Duodenal mucosa (tissue), 2 donors: Measurements from ENCODE around the gene UBR4.

Source experiments
- H3K27ac ChIP-seq: one replicate; pipeline ENCODE4 v1.7.0; 2013; ENCODE audit warnings: low read depth, low read length
- H3K27me3 ChIP-seq, 2 donors: one replicate each; pipeline ENCODE4 v1.7.0; 2013; ENCODE audit warnings: low read length in 2 of 2, control low read depth in 1 of 2; ENCODE audit not compliant: insufficient read depth in 2 of 2, control insufficient read depth in 1 of 2
- H3K36me3 ChIP-seq, 2 donors: one replicate each; pipeline ENCODE4 v1.7.0; 2013; ENCODE audit warnings: low read length in 2 of 2, control low read depth in 1 of 2; ENCODE audit not compliant: insufficient read depth in 2 of 2, control insufficient read depth in 1 of 2
- H3K4me1 ChIP-seq, 2 donors: one replicate each; pipeline ENCODE4 v1.7.0; 2013; ENCODE audit warnings: low read length in 2 of 2, control low read depth in 1 of 2; ENCODE audit not compliant: insufficient read depth in 2 of 2, control insufficient read depth in 1 of 2
- H3K4me3 ChIP-seq, 2 donors: one replicate each; pipeline ENCODE4 v1.7.0; 2013; ENCODE audit warnings: low read length in 2 of 2, low read depth in 1 of 2
- H3K9ac ChIP-seq, 2 donors: one replicate each; pipeline ENCODE4 v1.7.0; 2013; ENCODE audit warnings: low read length in 2 of 2, low read depth in 1 of 2
- H3K9me3 ChIP-seq, 2 donors: one replicate each; pipeline ENCODE4 v1.7.0; 2013; ENCODE audit warnings: low read length in 2 of 2, control low read depth in 1 of 2; ENCODE audit not compliant: control insufficient read depth in 1 of 2

Gene UBR4

DNA sequence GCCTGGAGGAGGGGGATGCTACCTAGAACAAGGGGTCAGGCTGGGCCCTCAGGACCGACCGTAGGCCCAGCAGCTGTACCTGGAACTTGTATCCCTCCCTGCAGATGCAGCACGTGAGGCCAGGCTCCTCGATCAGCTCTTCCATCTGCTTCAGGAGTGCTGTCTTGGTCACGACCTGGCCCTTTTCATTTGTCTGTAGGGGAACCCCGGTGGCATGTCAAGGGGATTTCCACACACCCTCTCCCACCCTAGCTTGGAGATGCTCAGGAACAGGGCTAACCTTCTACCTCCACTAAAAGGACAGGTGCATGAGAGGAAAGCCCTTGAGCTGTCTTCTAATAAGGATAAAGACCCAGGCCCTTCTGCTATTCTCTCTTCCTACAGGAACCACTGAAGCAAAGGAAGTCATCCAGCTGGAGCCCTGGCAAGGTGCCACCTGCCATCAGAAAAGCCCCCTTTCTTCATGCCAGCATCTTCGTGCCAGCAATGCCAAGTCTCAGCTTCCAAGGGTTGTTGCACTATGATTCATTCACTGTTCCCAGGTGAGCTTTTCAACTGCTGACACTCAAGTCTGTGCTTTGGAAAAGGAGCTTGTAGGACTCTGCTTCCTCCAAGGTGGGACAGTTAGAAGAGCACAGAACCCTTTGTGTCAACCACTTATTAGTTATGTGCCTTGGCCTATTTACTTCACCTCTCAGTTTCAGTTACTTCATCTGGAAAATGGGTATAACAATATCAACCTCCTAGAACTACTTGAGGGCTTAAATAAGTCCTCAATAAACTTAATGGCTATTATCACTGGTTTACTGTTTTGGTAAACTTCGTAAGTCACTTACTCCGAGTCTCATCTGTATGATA is 122.1 kb downstream of the UBR4 start:
- no peaks in the 10 kb centered on the region for H3K27me3 ChIP-seq
- H3K9me3 ChIP-seq: no peaks in the 10 kb centered on the region
- no peak overlapping the region for H3K9ac ChIP-seq
- H3K36me3 ChIP-seq: peaks cover 53 to 96% of the 10 kb centered on the region in 2 donors
- H3K4me1 ChIP-seq: no peaks in the 10 kb centered on the region
- H3K27ac ChIP-seq: no peak overlapping the region
- no peak overlapping the region for H3K4me3 ChIP-seq

DNA sequence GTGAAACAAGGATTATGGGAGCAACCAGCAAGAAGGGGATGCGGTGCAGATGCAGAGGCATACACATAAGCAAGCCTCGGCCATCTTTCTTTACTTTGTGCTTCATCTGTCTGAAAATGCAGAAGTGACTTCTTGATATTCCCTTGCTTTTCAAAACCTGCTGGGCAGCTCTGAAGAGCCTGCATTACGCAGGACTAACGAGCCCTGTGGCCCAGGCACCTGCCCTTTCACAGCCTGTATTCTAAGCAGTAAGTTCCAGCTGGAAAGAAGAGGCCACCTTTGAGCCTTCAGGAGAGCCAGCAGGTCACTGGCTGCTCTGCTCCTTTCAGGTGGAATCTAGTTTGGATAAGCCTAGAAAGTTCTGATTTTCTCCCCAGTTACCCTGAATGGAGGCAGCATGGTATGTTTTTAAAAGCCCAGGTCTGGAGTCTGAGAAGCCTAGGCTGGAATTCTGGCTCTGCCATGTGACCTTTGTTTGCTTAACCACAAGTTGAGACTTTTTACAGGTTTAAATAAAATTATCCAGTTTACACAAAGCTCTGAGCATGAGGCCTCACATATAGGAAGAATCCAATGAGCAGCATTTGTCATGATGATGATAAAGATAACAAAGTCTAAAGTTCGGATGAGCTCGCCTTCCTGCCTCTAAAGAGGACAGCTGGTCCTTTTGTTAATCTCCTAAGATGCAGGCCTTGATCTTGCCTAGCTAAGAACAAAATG is 122.9 kb downstream of the UBR4 start:
- H3K27ac ChIP-seq: no peak overlapping the region

DNA sequence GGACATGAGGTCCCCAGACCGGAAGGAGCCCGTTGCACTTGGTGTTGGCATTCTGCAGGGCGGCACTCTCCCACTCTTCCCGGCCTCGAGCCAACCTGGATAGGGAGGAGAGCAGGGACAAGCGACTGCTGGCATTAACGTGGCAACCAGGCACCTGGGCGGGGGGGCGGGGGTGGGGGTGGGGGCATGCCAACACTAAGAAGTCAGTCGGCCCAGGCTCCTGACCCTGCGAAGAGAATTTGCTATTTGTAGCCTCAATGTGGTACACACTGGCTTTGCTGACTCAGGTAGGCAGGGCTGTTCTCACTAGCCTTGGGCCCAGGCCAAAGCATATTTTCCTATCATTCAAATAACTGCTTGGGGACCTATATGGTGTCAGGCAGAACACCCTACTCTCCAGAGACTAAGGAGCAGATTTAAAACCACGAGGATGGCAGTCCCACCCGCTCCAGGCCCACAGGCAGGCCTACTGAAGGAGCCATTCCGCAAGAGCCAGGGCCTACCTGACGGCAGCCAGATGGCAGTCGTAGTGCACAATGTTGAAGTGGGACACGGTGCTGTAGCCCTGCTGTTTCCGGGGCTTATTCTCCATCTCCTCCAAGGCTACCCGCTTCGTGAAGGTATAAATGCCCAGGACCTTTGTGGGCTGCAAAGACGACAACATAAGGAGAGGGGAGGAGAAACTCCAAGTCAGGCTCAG is 123.7 kb downstream of the UBR4 start:
- Histone ChIP-seq H3K4me3 (no peak overlapping the region), H3K27me3 (no peaks in the 10 kb centered on the region), H3K4me1 (no peaks in the 10 kb centered on the region), H3K36me3 (peaks cover 58 to 96% of the 10 kb centered on the region in 2 donors), H3K9me3 (no peaks in the 10 kb centered on the region), H3K27ac (no peak overlapping the region), H3K9ac (no peak overlapping the region)

More for the DNA sequence above, 122.9 kb downstream of the UBR4 start:
- H3K9ac ChIP-seq: no peak overlapping the region
- H3K9me3 ChIP-seq: no peaks in the 10 kb centered on the region
- no peak overlapping the region for H3K4me3 ChIP-seq
- H3K27me3 ChIP-seq: no peaks in the 10 kb centered on the region
- no peaks in the 10 kb centered on the region for H3K4me1 ChIP-seq
- peaks cover 53 to 96% of the 10 kb centered on the region in 2 donors for H3K36me3 ChIP-seq

DNA sequence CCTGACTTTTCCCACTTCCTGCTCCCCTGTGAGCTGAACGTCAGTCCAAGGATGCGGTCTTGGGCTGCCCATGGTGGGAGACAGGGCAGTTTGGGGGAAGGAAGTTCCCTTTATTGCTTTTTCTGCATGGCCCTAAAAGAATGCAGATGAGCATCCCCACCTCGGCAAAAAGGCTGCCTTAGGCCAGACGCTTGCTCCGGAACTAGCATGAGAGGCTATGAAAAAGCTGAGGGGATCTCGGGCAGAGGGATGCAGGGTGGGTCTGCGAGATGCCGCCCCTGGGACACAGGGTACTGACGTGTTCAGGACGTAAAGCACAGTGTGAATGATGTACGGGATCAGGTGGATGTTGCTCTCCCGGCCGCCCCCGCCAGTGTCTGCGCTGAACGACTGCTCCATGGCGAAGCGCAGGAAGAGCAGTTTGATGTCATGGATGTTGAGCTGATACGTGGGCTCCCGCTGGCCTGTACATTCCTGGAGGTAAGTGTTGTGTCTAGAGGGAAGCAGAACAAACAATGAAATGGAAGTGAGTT is 125.8 kb downstream of the UBR4 start:
- no peaks in the 10 kb centered on the region for H3K27me3 ChIP-seq
- H3K27ac ChIP-seq: no peak overlapping the region
- H3K9ac ChIP-seq: no peak overlapping the region
- peaks cover 75 to 98% of the 10 kb centered on the region in 2 donors for H3K36me3 ChIP-seq
- peaks cover 9 to 11% of the 10 kb centered on the region in 2 donors for H3K4me1 ChIP-seq
- no peak overlapping the region for H3K4me3 ChIP-seq
- no peaks in the 10 kb centered on the region for H3K9me3 ChIP-seq

DNA sequence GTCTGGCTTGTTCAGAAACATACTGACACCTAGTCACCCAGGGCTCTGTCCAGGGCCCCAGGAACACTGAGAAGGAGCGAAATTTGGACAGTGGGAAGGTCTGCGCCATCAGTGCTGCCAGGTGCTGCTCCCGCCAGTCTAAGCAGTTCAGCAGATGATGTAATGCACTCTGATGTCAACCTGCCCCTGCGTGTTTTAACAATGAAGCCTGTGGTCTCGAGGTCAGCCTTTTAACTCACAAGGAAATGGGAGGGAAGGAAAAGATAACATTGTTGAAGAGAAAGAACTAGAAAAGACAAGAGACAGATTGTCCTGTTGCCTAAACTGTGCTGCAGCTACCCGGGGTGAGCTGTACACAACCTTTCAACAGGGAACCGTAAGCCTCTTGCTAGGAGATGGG is 127.0 kb downstream of the UBR4 start:
- no peak overlapping the region for H3K27ac ChIP-seq
- no peak overlapping the region for H3K4me3 ChIP-seq
- no peak overlapping the region for H3K9ac ChIP-seq
- H3K36me3 ChIP-seq: peaks cover 72 to 98% of the 10 kb centered on the region in 2 donors
- no peaks in the 10 kb centered on the region for H3K27me3 ChIP-seq
- H3K9me3 ChIP-seq: no peaks in the 10 kb centered on the region
- peaks cover 9 to 11% of the 10 kb centered on the region in 2 donors for H3K4me1 ChIP-seq

DNA sequence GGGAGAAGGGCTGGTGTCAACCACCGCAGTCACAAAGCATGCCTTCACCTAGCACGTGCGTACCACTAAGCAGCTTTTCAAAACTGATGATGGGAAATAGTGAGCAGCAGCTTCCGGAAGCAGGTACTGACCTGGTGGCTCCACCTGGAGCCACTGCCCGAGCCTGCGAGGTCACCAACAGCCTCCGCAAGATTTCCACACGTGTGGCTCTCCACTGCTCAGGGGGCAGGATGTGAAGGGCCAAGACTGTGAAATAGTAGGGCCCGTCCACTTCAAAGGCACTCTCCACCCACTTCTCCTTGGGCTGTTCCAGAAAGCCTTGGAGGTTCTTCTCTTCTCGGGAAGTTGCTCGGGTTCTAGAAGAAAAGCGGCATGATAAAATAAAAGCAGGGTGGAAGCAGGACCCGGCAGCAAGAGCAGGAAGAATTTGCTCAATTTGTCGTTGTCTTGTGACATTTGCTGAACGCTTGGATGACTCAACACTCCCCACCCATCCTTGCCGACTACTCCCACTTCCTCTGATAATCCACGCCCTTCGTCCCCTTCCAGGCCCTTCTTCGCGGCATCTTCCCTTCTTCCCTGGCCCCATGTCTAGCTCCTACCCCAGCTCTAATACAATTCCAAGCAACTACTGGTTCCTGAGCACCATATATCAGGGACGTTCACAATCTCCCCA is 128.7 kb downstream of the UBR4 start:
- Histone ChIP-seq H3K4me3 (no peak overlapping the region), H3K9ac (no peak overlapping the region), H3K27ac (no peak overlapping the region), H3K9me3 (no peaks in the 10 kb centered on the region), H3K4me1 (peaks cover 9 to 11% of the 10 kb centered on the region in 2 donors), H3K27me3 (no peaks in the 10 kb centered on the region), H3K36me3 (peaks cover 65 to 97% of the 10 kb centered on the region in 2 donors)

DNA sequence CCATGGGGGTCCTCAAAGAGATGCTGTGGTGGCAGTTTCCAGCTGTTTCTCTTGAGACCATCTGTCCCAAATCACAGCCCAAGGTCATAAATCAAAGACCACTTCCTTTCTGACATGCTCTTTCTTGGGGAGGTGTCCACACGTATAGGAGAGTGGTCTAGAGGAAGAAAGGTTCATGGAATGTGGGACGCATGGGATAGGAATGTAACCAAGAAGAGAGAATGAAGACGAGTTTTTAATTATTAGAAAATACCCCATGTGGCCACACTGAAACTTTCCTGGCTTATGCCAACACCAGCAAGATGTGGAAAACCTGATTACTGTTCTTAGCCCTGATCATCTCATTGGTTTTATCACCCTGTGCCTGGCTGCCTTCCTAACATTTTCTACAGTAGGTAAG is 129.3 kb downstream of the UBR4 start:
- H3K27ac ChIP-seq: peak overlapping the region; percentile 11
- H3K36me3 ChIP-seq: peaks cover 71 to 98% of the 10 kb centered on the region in 2 donors
- H3K27me3 ChIP-seq: no peaks in the 10 kb centered on the region
- H3K9ac ChIP-seq: no peak overlapping the region
- no peak overlapping the region for H3K4me3 ChIP-seq
- no peaks in the 10 kb centered on the region for H3K9me3 ChIP-seq
- peaks cover 9 to 11% of the 10 kb centered on the region in 2 donors for H3K4me1 ChIP-seq

DNA sequence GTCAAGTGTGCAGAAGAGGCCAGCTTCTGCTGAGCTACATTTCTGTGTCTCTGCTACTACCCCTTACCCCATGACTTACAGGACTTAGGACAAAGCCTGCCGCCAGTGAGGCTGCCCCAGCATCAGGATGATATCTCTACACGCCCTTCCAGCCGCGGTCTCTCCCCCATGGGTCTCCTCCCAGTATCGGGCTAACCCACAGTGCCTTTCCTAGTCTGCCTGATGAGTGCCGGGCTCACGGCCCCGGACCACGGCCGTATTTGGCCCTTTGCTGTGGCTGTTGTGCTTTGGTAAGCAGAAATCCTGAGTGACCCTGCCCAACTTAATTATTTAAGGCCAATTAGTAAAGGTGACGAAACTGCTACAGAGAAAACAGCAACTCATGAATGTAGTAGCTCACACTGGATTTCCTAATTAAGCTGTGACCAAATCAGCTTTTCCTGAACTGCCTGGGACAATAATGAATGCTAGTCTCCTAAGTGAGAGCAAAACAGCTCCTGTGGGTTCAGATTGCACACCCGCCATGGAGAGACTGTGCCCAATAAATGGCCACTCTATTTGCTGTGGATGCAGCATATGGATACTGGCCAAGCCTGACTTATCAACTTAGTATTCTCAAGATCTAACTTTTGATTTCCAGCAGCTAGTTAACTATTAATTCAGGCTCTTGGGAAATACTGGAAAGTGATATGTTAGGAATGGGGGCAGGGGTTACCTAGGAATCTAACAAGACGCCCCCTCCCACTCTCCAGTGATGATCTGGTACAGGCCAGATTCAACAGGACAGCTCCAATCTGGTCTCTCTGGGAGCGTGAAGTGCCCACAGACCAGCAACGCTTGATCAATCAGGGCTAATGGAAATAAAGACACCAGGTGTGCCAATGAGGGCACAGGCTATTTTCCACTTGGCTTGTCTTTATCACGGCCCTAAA is 130.3 kb downstream of the UBR4 start:
- Histone ChIP-seq H3K36me3 (peaks cover 78 to 98% of the 10 kb centered on the region in 2 donors), H3K27ac (no peak overlapping the region)

DNA sequence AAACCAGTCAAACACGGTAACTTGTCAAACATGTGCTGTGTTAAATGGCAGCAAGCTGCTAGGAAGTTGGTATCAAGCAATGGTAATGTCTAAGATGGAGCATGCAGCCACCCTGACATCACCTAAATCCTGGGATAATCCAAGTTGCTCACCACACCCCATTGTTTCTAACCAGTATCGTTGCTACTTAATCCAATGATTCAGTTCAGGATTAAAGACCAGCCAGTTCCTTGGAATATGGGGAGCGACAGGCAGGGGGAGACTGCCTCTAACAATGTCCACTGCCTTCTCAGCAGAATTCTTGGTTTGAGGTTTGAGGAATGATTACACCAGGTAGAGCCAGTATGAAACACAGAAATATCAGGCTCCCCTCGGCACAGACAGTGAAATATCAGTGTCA is 131.5 kb downstream of the UBR4 start:
- H3K27me3 ChIP-seq: no peaks in the 10 kb centered on the region
- no peak overlapping the region for H3K4me3 ChIP-seq
- no peaks in the 10 kb centered on the region for H3K9me3 ChIP-seq
- no peak overlapping the region for H3K27ac ChIP-seq
- peaks cover 9 to 15% of the 10 kb centered on the region in 2 donors for H3K4me1 ChIP-seq
- H3K36me3 ChIP-seq: peaks cover 72 to 97% of the 10 kb centered on the region in 2 donors
- H3K9ac ChIP-seq: no peak overlapping the region

More for the DNA sequence above, 130.3 kb downstream of the UBR4 start:
- Histone ChIP-seq H3K9me3 (no peaks in the 10 kb centered on the region), H3K4me1 (peaks cover 9 to 13% of the 10 kb centered on the region in 2 donors), H3K9ac (no peak overlapping the region), H3K27me3 (no peaks in the 10 kb centered on the region), H3K4me3 (no peak overlapping the region)
